Measurements from ENCODE around the gene KTN1. TPM values are rescaled to one million over a fixed set of nuclear protein-coding genes. Genes with fewer than 3 reads are reported as not detected.

The KTN1 gene
- polyA plus RNA-seq, 1 donor from 2014 or later: 95.0 TPM

- no peaks in the 10 kb centered on the region for H3F3A ChIP-seq (ENCODE audit: insufficient read depth, low read length, poor library complexity, severe bottlenecking)
- no peaks in the 10 kb centered on the region for H3K9me3 ChIP-seq (ENCODE audit: low read length)
- no peak overlapping the region for H2AFZ ChIP-seq (ENCODE audit: low read depth, low read length)
- no peak overlapping the region for H3K4me2 ChIP-seq (ENCODE audit: low read length)
- H4K20me1 ChIP-seq (ENCODE audit: insufficient read depth): no peaks in the 10 kb centered on the region
- H3K27ac ChIP-seq (ENCODE audit: low read length): peak overlapping the region; percentile 55
- H3K36me3 ChIP-seq (ENCODE audit: insufficient read depth, low read length): no peaks in the 10 kb centered on the region
- H3K4me3 ChIP-seq (ENCODE audit: low read length): no peak overlapping the region
- H3K79me2 ChIP-seq (replicated peaks; ENCODE audit: insufficient read depth, low read length): no peaks in the 10 kb centered on the region
- H3K9me2 ChIP-seq (ENCODE audit: insufficient read depth, low read length): no peaks in the 10 kb centered on the region
- no peak overlapping the region for H3K9ac ChIP-seq (ENCODE audit: low read length)
- TF ChIP-seq, protein P1, sequence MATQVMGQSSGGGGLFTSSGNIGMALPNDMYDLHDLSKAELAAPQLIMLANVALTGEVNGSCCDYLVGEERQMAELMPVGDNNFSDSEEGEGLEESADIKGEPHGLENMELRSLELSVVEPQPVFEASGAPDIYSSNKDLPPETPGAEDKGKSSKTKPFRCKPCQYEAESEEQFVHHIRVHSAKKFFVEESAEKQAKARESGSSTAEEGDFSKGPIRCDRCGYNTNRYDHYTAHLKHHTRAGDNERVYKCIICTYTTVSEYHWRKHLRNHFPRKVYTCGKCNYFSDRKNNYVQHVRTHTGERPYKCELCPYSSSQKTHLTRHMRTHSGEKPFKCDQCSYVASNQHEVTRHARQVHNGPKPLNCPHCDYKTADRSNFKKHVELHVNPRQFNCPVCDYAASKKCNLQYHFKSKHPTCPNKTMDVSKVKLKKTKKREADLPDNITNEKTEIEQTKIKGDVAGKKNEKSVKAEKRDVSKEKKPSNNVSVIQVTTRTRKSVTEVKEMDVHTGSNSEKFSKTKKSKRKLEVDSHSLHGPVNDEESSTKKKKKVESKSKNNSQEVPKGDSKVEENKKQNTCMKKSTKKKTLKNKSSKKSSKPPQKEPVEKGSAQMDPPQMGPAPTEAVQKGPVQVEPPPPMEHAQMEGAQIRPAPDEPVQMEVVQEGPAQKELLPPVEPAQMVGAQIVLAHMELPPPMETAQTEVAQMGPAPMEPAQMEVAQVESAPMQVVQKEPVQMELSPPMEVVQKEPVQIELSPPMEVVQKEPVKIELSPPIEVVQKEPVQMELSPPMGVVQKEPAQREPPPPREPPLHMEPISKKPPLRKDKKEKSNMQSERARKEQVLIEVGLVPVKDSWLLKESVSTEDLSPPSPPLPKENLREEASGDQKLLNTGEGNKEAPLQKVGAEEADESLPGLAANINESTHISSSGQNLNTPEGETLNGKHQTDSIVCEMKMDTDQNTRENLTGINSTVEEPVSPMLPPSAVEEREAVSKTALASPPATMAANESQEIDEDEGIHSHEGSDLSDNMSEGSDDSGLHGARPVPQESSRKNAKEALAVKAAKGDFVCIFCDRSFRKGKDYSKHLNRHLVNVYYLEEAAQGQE (IDR thresholded peaks at IDR 0.05; ENCODE audit: borderline replicate concordance): no peak
- TF ChIP-seq EZH2 (IDR thresholded peaks at IDR 0.05; ENCODE audit: borderline replicate concordance, insufficient read depth, low read length, poor library complexity, severe bottlenecking) (no peak), TAF1 (IDR thresholded peaks at IDR 0.05; ENCODE audit: low read depth) (no peak), MXI1 (conservative IDR thresholded peaks at IDR 0.05; ENCODE audit: poor library complexity, severe bottlenecking) (no peak), EP300 (conservative IDR thresholded peaks at IDR 0.05; ENCODE audit: poor library complexity, severe bottlenecking) (no peak), RAD21 (conservative IDR thresholded peaks at IDR 0.05) (no peak)
- TF ChIP-seq, protein P2, sequence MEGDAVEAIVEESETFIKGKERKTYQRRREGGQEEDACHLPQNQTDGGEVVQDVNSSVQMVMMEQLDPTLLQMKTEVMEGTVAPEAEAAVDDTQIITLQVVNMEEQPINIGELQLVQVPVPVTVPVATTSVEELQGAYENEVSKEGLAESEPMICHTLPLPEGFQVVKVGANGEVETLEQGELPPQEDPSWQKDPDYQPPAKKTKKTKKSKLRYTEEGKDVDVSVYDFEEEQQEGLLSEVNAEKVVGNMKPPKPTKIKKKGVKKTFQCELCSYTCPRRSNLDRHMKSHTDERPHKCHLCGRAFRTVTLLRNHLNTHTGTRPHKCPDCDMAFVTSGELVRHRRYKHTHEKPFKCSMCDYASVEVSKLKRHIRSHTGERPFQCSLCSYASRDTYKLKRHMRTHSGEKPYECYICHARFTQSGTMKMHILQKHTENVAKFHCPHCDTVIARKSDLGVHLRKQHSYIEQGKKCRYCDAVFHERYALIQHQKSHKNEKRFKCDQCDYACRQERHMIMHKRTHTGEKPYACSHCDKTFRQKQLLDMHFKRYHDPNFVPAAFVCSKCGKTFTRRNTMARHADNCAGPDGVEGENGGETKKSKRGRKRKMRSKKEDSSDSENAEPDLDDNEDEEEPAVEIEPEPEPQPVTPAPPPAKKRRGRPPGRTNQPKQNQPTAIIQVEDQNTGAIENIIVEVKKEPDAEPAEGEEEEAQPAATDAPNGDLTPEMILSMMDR (IDR thresholded peaks at IDR 0.05; ENCODE audit: poor library complexity, severe bottlenecking): no peak
- no peaks in the 10 kb centered on the region for H3K27me3 ChIP-seq (ENCODE audit: insufficient read depth, low read depth, low read length)
Measured at GRCh38 chr14:55540847-55541773, 38.9 kb upstream of the KTN1 start.

DNA sequence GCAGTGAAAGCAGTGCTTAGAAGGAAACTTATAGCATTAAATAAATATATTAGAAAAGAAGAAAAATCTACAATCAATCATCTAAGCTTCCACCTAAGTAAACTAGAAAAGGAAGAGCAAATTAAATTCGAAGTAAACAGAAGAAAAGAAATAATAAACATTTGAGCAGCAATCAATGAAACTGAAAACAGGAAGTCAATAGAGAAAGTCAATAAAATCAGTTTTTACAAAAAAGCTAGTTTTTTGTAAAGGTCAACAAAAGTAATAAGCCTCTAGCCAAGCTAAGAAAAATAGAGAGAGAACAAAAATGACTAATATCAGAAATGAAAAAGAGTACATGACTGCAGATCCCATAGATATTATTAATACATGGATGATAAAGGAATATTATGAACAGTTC lies 34.2 kb upstream of the KTN1 start:
- H3K9ac ChIP-seq (ENCODE audit: low read length): no peak overlapping the region

More for the DNA sequence above, 34.2 kb upstream of the KTN1 start:
- no peaks in the 10 kb centered on the region for H3K27me3 ChIP-seq (ENCODE audit: insufficient read depth, low read depth, low read length)
- no peaks in the 10 kb centered on the region for H3K9me3 ChIP-seq (ENCODE audit: low read length)
- no peak overlapping the region for H2AFZ ChIP-seq (ENCODE audit: low read depth, low read length)
- H4K20me1 ChIP-seq (ENCODE audit: insufficient read depth): no peaks in the 10 kb centered on the region
- H3K79me2 ChIP-seq (replicated peaks; ENCODE audit: insufficient read depth, low read length): no peaks in the 10 kb centered on the region
- no peaks in the 10 kb centered on the region for H3K9me2 ChIP-seq (ENCODE audit: insufficient read depth, low read length)
- no peak overlapping the region for H3K4me3 ChIP-seq (ENCODE audit: low read length)
- no peak for TF ChIP-seq TAF1 (IDR thresholded peaks at IDR 0.05; ENCODE audit: low read depth)
- no peak for TF ChIP-seq POLR2AphosphoS5 (IDR thresholded peaks at IDR 0.05)
- TF ChIP-seq MXI1 (conservative IDR thresholded peaks at IDR 0.05; ENCODE audit: poor library complexity, severe bottlenecking): no peak
- TF ChIP-seq, protein P1 (IDR thresholded peaks at IDR 0.05; ENCODE audit: borderline replicate concordance): no peak
- TF ChIP-seq, protein P2 (IDR thresholded peaks at IDR 0.05; ENCODE audit: poor library complexity, severe bottlenecking): no peak
- no peak for TF ChIP-seq RAD21 (conservative IDR thresholded peaks at IDR 0.05)
- no peak for TF ChIP-seq SMC3 (conservative IDR thresholded peaks at IDR 0.05; ENCODE audit: poor library complexity)
- no peak for TF ChIP-seq EZH2 (IDR thresholded peaks at IDR 0.05; ENCODE audit: borderline replicate concordance, insufficient read depth, low read length, poor library complexity, severe bottlenecking)
- TF ChIP-seq EP300 (conservative IDR thresholded peaks at IDR 0.05; ENCODE audit: poor library complexity, severe bottlenecking): no peak
- no peaks in the 10 kb centered on the region for H3K36me3 ChIP-seq (ENCODE audit: insufficient read depth, low read length)
- no peak overlapping the region for H3K4me2 ChIP-seq (ENCODE audit: low read length)
- H3F3A ChIP-seq (ENCODE audit: insufficient read depth, low read length, poor library complexity, severe bottlenecking): no peaks in the 10 kb centered on the region
- no peak overlapping the region for H3K27ac ChIP-seq (ENCODE audit: low read length)

All from neural cell (in vitro differentiated cells).